WI38 (cell line): ENCODE results near the gene ASPHD1.

ENCODE experiments used
- H3K4me3 ChIP-seq: 2 replicates; pipeline ENCODE4 v1.5.1; 2011; ENCODE audit warnings: low read depth, mild to moderate bottlenecking, control low read depth, low read length
- CTCF ChIP-seq: IDR thresholded peaks from 2 replicates; pipeline ENCODE4 v1.5.1; 2012; ENCODE audit warnings: low read depth, mild to moderate bottlenecking, control low read depth, low read length

The ASPHD1 gene

GRCh38 chr16:29900102-29900887 is at the start of gene ASPHD1:
Gene ASPHD1 (plus strand): TSS chr16:29900488. CDS start chr16:29900972, 484 bp downstream.
- TF ChIP-seq CTCF: no peak
- H3K4me3 ChIP-seq: peak within 1 kb of the TSS; percentile 64

- no peak overlapping the region for H3K4me3 ChIP-seq
- TF ChIP-seq CTCF: no peak
Observed at GRCh38 chr16:29850998-29851397, 49.3 kb upstream of the ASPHD1 start.

DNA sequence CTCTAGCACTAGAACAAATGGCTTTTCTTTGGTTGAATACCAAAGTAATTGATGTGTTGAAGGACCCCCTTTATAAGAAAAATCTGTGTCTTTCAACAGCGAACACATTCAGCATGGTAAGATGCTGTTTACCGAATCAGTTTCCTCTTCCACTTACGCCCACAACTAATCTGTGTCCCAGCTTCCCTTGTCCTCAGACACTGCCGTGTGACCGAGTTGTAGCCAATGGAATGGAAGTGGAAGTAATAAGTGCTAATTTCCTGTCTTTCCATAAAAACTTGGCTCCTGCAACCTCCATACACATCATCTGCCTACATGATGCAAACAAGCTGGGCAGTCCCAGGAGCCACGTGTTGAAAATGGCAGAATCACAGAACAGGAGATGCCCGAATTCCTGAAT is 47.6 kb upstream of the ASPHD1 start:
- H3K4me3 ChIP-seq: no peak overlapping the region
- no peak for TF ChIP-seq CTCF

- no peak overlapping the region for H3K4me3 ChIP-seq
- TF ChIP-seq CTCF: no peak
Observed at GRCh38 chr16:29854520-29855100, 45.7 kb upstream of the ASPHD1 start.

DNA sequence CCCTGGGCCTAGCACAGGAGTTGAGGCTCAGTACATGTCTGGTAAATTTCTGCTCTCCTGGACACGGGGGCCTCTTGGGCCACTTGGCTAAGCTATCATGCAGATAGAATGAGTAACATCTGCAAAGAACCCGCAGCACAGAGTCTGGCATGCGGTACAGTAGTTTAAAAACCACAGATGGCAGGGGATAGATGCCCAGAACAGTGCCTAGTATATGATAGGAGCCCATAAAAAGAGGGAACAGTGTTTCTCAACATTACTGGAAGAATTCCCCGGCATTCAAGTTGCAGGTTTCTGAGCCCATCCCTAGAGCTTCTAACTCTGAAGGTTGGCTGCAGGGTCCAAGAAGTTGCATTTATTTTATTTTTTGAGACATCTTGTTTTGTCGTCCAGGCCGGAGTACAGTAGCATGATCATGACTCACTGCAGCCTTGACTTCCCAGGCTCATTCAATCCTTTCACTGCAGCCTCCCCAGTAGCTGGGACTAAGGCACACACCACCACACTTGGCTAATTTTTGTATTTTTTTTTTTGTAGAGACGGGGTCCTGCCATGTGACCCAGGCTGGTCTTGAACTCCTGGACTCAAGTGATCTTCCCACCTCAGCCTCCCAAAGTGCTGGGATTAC is 43.0 kb upstream of the ASPHD1 start:
- H3K4me3 ChIP-seq: no peak overlapping the region
- no peak for TF ChIP-seq CTCF

- no peak for TF ChIP-seq CTCF
Observed at GRCh38 chr16:29858149-29858849, 42.0 kb upstream of the ASPHD1 start.

More at GRCh38 chr16:29858149-29858849, 42.0 kb upstream of the ASPHD1 start:
- no peak overlapping the region for H3K4me3 ChIP-seq
